Measurements from ENCODE around the gene MS4A14. TPM values are rescaled to one million over a fixed set of nuclear protein-coding genes. Genes with fewer than 3 reads are reported as not detected.

MS4A14 gene
- polyA plus RNA-seq, 2 of the 4 experiments (the other 2 are of a cell fraction): not detected

DNA sequence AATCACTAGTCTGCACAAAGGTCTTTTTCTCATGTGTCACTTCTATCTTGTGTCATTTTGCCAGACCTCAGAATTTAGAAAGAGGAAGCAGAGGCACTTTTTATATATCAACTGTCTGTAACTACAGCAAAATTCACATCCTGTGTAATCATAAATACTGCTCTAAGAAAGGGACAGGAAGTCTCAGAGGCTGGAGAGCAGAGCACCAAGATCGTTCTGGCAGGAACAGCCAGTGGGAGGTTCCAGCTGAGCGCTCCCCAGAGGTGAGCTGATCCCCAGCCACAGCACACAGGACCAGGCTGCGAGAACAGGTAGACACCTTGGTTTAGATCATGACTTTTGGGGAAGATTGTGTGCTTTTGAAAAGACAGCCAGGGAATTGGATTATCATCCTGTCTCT is 17.9 kb upstream of the MS4A14 start, which contains the start of gene MS4A7:
Gene MS4A7, plus strand, starts transcription at position 179 of the 400 bp plus-strand sequence. CDS start 4,610 bp downstream, outside the sequence.
- FAIRE-seq (no peak), ATAC-seq (no peak), DNase-seq (ENCODE audit: low read depth in 1 of 2, low spot score in 1 of 2) (no peak)
- Histone ChIP-seq H3K4me2 (no peak within 1 kb of the TSS), H3K27ac (no peak within 1 kb of the TSS), H3K4me3 (no peak within 1 kb of the TSS), H3K9me3 (no peaks in the 10 kb centered on the region), H3K4me1 (no peaks in the 10 kb centered on the region)
- POLR2A ChIA-PET: no interaction called here
- CTCF ChIA-PET: no interaction called here
- WGBS (ENCODE audit: missing lambda C conversion rate): 2% methylated on average over 3 of the region's 3 CpGs
- TF ChIP-seq MYC (IDR thresholded peaks at IDR 0.05; ENCODE audit: borderline replicate concordance, low read length) (no peak), RFX5 (IDR thresholded peaks at IDR 0.05) (no peak), PHF8 (IDR thresholded peaks at IDR 0.05; ENCODE audit: borderline replicate concordance, low read depth) (no peak), MAZ (IDR thresholded peaks at IDR 0.05; ENCODE audit: borderline replicate concordance, low read depth, low read length) (no peak), TFCP2L1 (CRISPR knock-in tag; IDR thresholded peaks at IDR 0.05) (no peak), POLR2AphosphoS2 (conservative IDR thresholded peaks at IDR 0.05; ENCODE audit: low read length) (no peak), ZFP36 (IDR thresholded peaks at IDR 0.05; ENCODE audit: borderline replicate concordance, partially characterized antibody) (no peak), HES2 (IDR thresholded peaks at IDR 0.05) (no peak), NPAS2 (CRISPR knock-in tag; IDR thresholded peaks at IDR 0.05; ENCODE audit: borderline replicate concordance) (no peak), RNF2 (IDR thresholded peaks at IDR 0.05; ENCODE audit: borderline replicate concordance, low read depth) (no peak), RARB (CRISPR knock-in tag; IDR thresholded peaks at IDR 0.05) (no peak), USF2 (IDR thresholded peaks at IDR 0.05) (no peak), JUN (IDR thresholded peaks at IDR 0.05) (no peak), RCOR1 (IDR thresholded peaks at IDR 0.05; ENCODE audit: low read depth, low read length) (no peak)
- TF ChIP-seq, protein P1, sequence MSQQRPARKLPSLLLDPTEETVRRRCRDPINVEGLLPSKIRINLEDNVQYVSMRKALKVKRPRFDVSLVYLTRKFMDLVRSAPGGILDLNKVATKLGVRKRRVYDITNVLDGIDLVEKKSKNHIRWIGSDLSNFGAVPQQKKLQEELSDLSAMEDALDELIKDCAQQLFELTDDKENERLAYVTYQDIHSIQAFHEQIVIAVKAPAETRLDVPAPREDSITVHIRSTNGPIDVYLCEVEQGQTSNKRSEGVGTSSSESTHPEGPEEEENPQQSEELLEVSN (IDR thresholded peaks at IDR 0.05; ENCODE audit: borderline replicate concordance, low read depth): no peak

GRCh38 chr11:60389279-60389910 is 6.9 kb upstream of the MS4A14 start:
- Histone ChIP-seq H3K4me2 (no peak overlapping the region), H3K4me1 (no peaks in the 10 kb centered on the region), H3K4me3 (no peak overlapping the region), H3K27ac (no peak overlapping the region), H3K9me3 (no peaks in the 10 kb centered on the region)
- TF ChIP-seq NR3C1 (IDR thresholded peaks at IDR 0.05): no peak
- no peak for TF ChIP-seq MAX (IDR thresholded peaks at IDR 0.05)
- TF ChIP-seq TP53 (CRISPR knock-in tag; IDR thresholded peaks at IDR 0.05): no peak
- TF ChIP-seq ZNF302 (CRISPR knock-in tag; IDR thresholded peaks at IDR 0.05): no peak
- no peak for TF ChIP-seq JUNB (IDR thresholded peaks at IDR 0.05)
- no peak for TF ChIP-seq RARB (CRISPR knock-in tag; IDR thresholded peaks at IDR 0.05)
- no peak for TF ChIP-seq HDAC2 (IDR thresholded peaks at IDR 0.05)
- TF ChIP-seq HEYL (CRISPR knock-in tag; IDR thresholded peaks at IDR 0.05): no peak
- no peak for TF ChIP-seq FOSL2 (IDR thresholded peaks at IDR 0.05)
- TF ChIP-seq FOSL2 (CRISPR knock-in tag; IDR thresholded peaks at IDR 0.05): no peak
- TF ChIP-seq EHF (CRISPR knock-in tag; IDR thresholded peaks at IDR 0.05): no peak
- no peak for TF ChIP-seq TFCP2L1 (CRISPR knock-in tag; IDR thresholded peaks at IDR 0.05)
- 16% methylated on average over 5 of the region's 5 CpGs for WGBS (ENCODE audit: missing lambda C conversion rate)
- no peak for ATAC-seq
- ChIA-PET CTCF (interaction anchor here (1.3 kb wide), 1 partner anchor 15 kb away, joined by 3 read pairs; no protein-coding TSS in a partner anchor), POLR2A (no interaction called here)
- DNase-seq (ENCODE audit: low read depth in 1 of 2, low spot score in 1 of 2): no peak
- FAIRE-seq: no peak

Measured in A549 (cell line).